DOHH2 (cell line): ENCODE measurements around the gene USP10.

Experiments
- H3F3A ChIP-seq: fragments of 200-600 bp; sonication (generic), shearing (Covaris generic); 2 replicates; pipeline ENCODE4 v1.6.0; 2016; ENCODE audit warnings: antibody characterized with exemption, mild to moderate bottlenecking; ENCODE audit not compliant: control insufficient read depth, insufficient read depth
- H3K27ac ChIP-seq: fragments of 200-600 bp; sonication (generic); 2 replicates; pipeline ENCODE4 v1.5.1; 2014; ENCODE audit warnings: low read depth, mild to moderate bottlenecking, low read length, moderate library complexity
- H3K27me3 ChIP-seq: fragments of 200-600 bp; sonication (generic); 2 replicates; pipeline ENCODE4 v1.6.1; 2014; ENCODE audit warnings: mild to moderate bottlenecking, low read length, mixed read lengths; ENCODE audit not compliant: control insufficient read depth
- H3K36me3 ChIP-seq: fragments of 200-600 bp; sonication (generic); 2 replicates; pipeline ENCODE4 v1.6.1; 2014; ENCODE audit warnings: mild to moderate bottlenecking, low read length, moderate library complexity, mixed read lengths; ENCODE audit not compliant: control insufficient read depth
- H3K4me1 ChIP-seq: fragments of 200-600 bp; sonication (generic); 2 replicates; pipeline ENCODE4 v1.6.1; 2014; ENCODE audit warnings: mild to moderate bottlenecking, low read length, mixed read lengths; ENCODE audit not compliant: control insufficient read depth
- H3K4me2 ChIP-seq: fragments of 200-600 bp; sonication (generic); 2 replicates; pipeline ENCODE4 v1.6.0; 2014; ENCODE audit warnings: mild to moderate bottlenecking, low read length, moderate library complexity
- H3K4me3 ChIP-seq: fragments of 200-600 bp; sonication (generic); 2 replicates; pipeline ENCODE4 v1.5.1; 2014; ENCODE audit warnings: mild to moderate bottlenecking, low read length, mixed read lengths
- H3K79me2 ChIP-seq: fragments of 200-600 bp; sonication (generic); 2 replicates; pipeline ENCODE4 v1.6.1; 2014; ENCODE audit warnings: mild to moderate bottlenecking, low read length, mixed read lengths; ENCODE audit not compliant: control insufficient read depth
- H3K9me2 ChIP-seq: fragments of 200-600 bp; sonication (generic); replicated peaks from 2 replicates; pipeline ENCODE4 v1.6.1; 2014; ENCODE audit warnings: mild to moderate bottlenecking, low read length, mixed read lengths; ENCODE audit not compliant: control insufficient read depth
- H3K9me3 ChIP-seq: fragments of 200-600 bp; sonication (generic); 2 replicates; pipeline ENCODE4 v1.6.1; 2014; ENCODE audit warnings: antibody characterized with exemption, low read length, mixed read lengths; ENCODE audit not compliant: control insufficient read depth, insufficient read depth
- H4K20me1 ChIP-seq: fragments of 200-600 bp; sonication (generic); 2 replicates; pipeline ENCODE4 v1.6.0; 2014; ENCODE audit warnings: low read depth, mild to moderate bottlenecking, antibody characterized with exemption, low read length, moderate library complexity; ENCODE audit not compliant: control insufficient read depth, insufficient read depth
- CTCF ChIP-seq: fragments of 200-600 bp; sonication (generic); IDR thresholded peaks from one replicate; pipeline ENCODE4 v1.5.1; 2014; ENCODE audit warnings: antibody characterized with exemption, mild to moderate bottlenecking, low read depth, low read length; ENCODE audit not compliant: poor library complexity, severe bottlenecking
- EZH2phosphoT487 ChIP-seq: fragments of 200-600 bp; sonication (generic); IDR thresholded peaks from 2 replicates; pipeline ENCODE4 v1.6.1; 2017; ENCODE audit warnings: borderline replicate concordance, mild to moderate bottlenecking, antibody characterized with exemption, low read length, moderate library complexity, mixed read lengths

The USP10 gene

GRCh38 chr16:84804326-84804725 lies 104.5 kb downstream of the USP10 start:
- Histone ChIP-seq H3K36me3 (no peaks in the 10 kb centered on the region), H3K4me3 (no peak overlapping the region), H3K4me2 (no peak overlapping the region), H4K20me1 (no peaks in the 10 kb centered on the region), H3K4me1 (no peaks in the 10 kb centered on the region), H3F3A (no peaks in the 10 kb centered on the region), H3K27me3 (no peaks in the 10 kb centered on the region), H3K27ac (no peak overlapping the region), H3K79me2 (no peaks in the 10 kb centered on the region), H3K9me3 (no peaks in the 10 kb centered on the region), H3K9me2 (no peaks in the 10 kb centered on the region)
- no peak for TF ChIP-seq EZH2phosphoT487

GRCh38 chr16:84806256-84806889 lies 106.6 kb downstream of the USP10 start:
- Histone ChIP-seq H3K27me3 (peaks cover 3% of the 10 kb centered on the region; the same call in 1 of the 2 replicates), H3K79me2 (no peaks in the 10 kb centered on the region), H3K4me3 (no peak overlapping the region), H3K4me1 (no peaks in the 10 kb centered on the region), H3K27ac (no peak overlapping the region), H3K9me2 (no peaks in the 10 kb centered on the region), H3F3A (no peaks in the 10 kb centered on the region), H3K9me3 (no peaks in the 10 kb centered on the region), H3K4me2 (no peak overlapping the region), H3K36me3 (no peaks in the 10 kb centered on the region), H4K20me1 (no peaks in the 10 kb centered on the region)
- TF ChIP-seq EZH2phosphoT487 (no peak), CTCF (no peak)

GRCh38 chr16:84806890-84807258 lies 107.1 kb downstream of the USP10 start:
- Histone ChIP-seq H3K9me2 (no peaks in the 10 kb centered on the region), H3K27me3 (peaks cover 3% of the 10 kb centered on the region; the same call in 1 of the 2 replicates), H3F3A (no peaks in the 10 kb centered on the region), H4K20me1 (no peaks in the 10 kb centered on the region), H3K4me1 (no peaks in the 10 kb centered on the region), H3K79me2 (no peaks in the 10 kb centered on the region), H3K36me3 (no peaks in the 10 kb centered on the region), H3K9me3 (no peaks in the 10 kb centered on the region), H3K4me2 (no peak overlapping the region), H3K27ac (no peak overlapping the region), H3K4me3 (no peak overlapping the region)
- no peak for TF ChIP-seq EZH2phosphoT487
- TF ChIP-seq CTCF: no peak

GRCh38 chr16:84807776-84808175 lies 108.0 kb downstream of the USP10 start:
- Histone ChIP-seq H3K4me2 (no peak overlapping the region), H3K27me3 (peaks cover 3% of the 10 kb centered on the region; the same call in 1 of the 2 replicates)
- no peak for TF ChIP-seq EZH2phosphoT487
- TF ChIP-seq CTCF: no peak

More at GRCh38 chr16:84807776-84808175, 108.0 kb downstream of the USP10 start:
- Histone ChIP-seq H3K9me2 (no peaks in the 10 kb centered on the region), H3K79me2 (no peaks in the 10 kb centered on the region), H4K20me1 (no peaks in the 10 kb centered on the region), H3K4me3 (no peak overlapping the region), H3K9me3 (no peaks in the 10 kb centered on the region), H3K4me1 (no peaks in the 10 kb centered on the region), H3F3A (no peaks in the 10 kb centered on the region), H3K27ac (no peak overlapping the region), H3K36me3 (no peaks in the 10 kb centered on the region)
